Liver (tissue), 3 donors: ENCODE measurements around the gene TMEM87B.

Experiments
- FOXA1 ChIP-seq: IDR thresholded peaks from 2 replicates; pipeline ENCODE4 v1.6.1; 2016; ENCODE audit warnings: antibody characterized with exemption
- FOXA2 ChIP-seq: IDR thresholded peaks from 2 replicates; pipeline ENCODE4 v1.6.1; 2016; ENCODE audit warnings: antibody characterized with exemption
- GABPA ChIP-seq, 2 donors: IDR thresholded peaks in 1 of 2; conservative IDR thresholded peaks in 1 of 2; 2 replicates each; pipeline ENCODE4 v1.6.1; 2016; ENCODE audit warnings: antibody characterized with exemption in 2 of 2, mild to moderate bottlenecking in 1 of 2, moderate library complexity in 1 of 2
- JUND ChIP-seq, 2 donors: IDR thresholded peaks; 2 replicates each; pipeline ENCODE4 v1.6.1; 2016; ENCODE audit warnings: antibody characterized with exemption in 2 of 2
- RAD21 ChIP-seq, 2 donors: IDR thresholded peaks; 2 replicates each; pipeline ENCODE4 v1.6.1; 2016; ENCODE audit warnings: antibody characterized with exemption in 2 of 2, mild to moderate bottlenecking in 2 of 2
- TAF1 ChIP-seq: conservative IDR thresholded peaks from 2 replicates; pipeline ENCODE4 v1.6.1; 2016; ENCODE audit warnings: antibody characterized with exemption, mild to moderate bottlenecking
- YY1 ChIP-seq: IDR thresholded peaks from 2 replicates; pipeline ENCODE4 v1.6.1; 2016; ENCODE audit warnings: antibody characterized with exemption, mild to moderate bottlenecking
- TF ChIP-seq, protein P1 (sequence below): fragments of 150-350 bp; IDR thresholded peaks from 2 replicates; pipeline ENCODE4 v1.5.1; 2017; ENCODE audit warnings: improper control_type of control experiment, low read depth, low read length; ENCODE audit not compliant: missing input control
- TF ChIP-seq, protein P2 (sequence below): IDR thresholded peaks from 2 replicates; pipeline ENCODE4 v1.6.1; 2016; ENCODE audit warnings: antibody characterized with exemption
- TF ChIP-seq, protein P3 (sequence below): IDR thresholded peaks from 2 replicates; pipeline ENCODE4 v1.6.1; 2016; ENCODE audit warnings: antibody characterized with exemption, mild to moderate bottlenecking
- donor health status: healthy.
- donor health status: healthy.

DNA sequence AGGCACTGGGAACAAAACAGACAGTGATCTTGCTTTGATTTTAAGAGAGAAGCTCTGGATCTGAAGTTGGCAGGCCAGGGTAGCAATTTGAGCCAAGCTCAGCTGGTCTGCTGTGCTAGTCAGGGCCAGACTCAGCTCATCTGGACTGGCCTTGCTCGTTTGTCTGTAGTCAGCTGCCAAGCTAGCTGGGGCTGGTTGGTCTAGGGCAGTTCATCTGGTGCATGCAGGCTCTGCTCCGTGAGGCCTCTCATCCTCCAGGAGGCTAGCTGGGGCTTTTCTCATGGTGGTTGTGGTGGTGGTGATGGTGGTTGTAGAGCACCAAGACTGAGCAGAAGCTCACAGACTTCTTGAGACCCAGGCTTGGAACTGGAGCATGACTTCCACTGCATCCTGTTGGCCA is 93.4 kb downstream of the TMEM87B start:
- TF ChIP-seq, protein P1, sequence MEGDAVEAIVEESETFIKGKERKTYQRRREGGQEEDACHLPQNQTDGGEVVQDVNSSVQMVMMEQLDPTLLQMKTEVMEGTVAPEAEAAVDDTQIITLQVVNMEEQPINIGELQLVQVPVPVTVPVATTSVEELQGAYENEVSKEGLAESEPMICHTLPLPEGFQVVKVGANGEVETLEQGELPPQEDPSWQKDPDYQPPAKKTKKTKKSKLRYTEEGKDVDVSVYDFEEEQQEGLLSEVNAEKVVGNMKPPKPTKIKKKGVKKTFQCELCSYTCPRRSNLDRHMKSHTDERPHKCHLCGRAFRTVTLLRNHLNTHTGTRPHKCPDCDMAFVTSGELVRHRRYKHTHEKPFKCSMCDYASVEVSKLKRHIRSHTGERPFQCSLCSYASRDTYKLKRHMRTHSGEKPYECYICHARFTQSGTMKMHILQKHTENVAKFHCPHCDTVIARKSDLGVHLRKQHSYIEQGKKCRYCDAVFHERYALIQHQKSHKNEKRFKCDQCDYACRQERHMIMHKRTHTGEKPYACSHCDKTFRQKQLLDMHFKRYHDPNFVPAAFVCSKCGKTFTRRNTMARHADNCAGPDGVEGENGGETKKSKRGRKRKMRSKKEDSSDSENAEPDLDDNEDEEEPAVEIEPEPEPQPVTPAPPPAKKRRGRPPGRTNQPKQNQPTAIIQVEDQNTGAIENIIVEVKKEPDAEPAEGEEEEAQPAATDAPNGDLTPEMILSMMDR: no peak
- TF ChIP-seq, protein P2, sequence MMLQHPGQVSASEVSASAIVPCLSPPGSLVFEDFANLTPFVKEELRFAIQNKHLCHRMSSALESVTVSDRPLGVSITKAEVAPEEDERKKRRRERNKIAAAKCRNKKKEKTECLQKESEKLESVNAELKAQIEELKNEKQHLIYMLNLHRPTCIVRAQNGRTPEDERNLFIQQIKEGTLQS: no peak
- TF ChIP-seq JUND (IDR thresholded peaks at IDR 0.05) (no peak), GABPA (IDR thresholded peaks at IDR 0.05 in 1 of 2, conservative IDR thresholded peaks at IDR 0.05 in 1 of 2) (no peak), FOXA2 (no peak), FOXA1 (no peak), TAF1 (no peak), RAD21 (IDR thresholded peaks at IDR 0.05) (no peak), YY1 (no peak)
- TF ChIP-seq, protein P3, sequence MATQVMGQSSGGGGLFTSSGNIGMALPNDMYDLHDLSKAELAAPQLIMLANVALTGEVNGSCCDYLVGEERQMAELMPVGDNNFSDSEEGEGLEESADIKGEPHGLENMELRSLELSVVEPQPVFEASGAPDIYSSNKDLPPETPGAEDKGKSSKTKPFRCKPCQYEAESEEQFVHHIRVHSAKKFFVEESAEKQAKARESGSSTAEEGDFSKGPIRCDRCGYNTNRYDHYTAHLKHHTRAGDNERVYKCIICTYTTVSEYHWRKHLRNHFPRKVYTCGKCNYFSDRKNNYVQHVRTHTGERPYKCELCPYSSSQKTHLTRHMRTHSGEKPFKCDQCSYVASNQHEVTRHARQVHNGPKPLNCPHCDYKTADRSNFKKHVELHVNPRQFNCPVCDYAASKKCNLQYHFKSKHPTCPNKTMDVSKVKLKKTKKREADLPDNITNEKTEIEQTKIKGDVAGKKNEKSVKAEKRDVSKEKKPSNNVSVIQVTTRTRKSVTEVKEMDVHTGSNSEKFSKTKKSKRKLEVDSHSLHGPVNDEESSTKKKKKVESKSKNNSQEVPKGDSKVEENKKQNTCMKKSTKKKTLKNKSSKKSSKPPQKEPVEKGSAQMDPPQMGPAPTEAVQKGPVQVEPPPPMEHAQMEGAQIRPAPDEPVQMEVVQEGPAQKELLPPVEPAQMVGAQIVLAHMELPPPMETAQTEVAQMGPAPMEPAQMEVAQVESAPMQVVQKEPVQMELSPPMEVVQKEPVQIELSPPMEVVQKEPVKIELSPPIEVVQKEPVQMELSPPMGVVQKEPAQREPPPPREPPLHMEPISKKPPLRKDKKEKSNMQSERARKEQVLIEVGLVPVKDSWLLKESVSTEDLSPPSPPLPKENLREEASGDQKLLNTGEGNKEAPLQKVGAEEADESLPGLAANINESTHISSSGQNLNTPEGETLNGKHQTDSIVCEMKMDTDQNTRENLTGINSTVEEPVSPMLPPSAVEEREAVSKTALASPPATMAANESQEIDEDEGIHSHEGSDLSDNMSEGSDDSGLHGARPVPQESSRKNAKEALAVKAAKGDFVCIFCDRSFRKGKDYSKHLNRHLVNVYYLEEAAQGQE: no peak
